Measurements from ENCODE around the gene SLC25A31. TPM values are rescaled to one million over a fixed set of nuclear protein-coding genes. Genes with fewer than 3 reads are reported as not detected.

Gene SLC25A31
- polyA plus RNA-seq (2013, experiment 1 of 2; ENCODE audit: insufficient read length): not detected
- polyA plus RNA-seq (2013, experiment 2 of 2; ENCODE audit: insufficient read length): not detected

GRCh38 chr4:127730142-127730913 is at the start of gene SLC25A31:
Gene SLC25A31 (plus strand): TSS chr4:127730400. CDS start chr4:127730546, 146 bp downstream.
- DNase-seq: no peak

- DNase-seq: peak; percentile 8
These were observed 44.9 kb upstream of the SLC25A31 start for GRCh38 chr4:127685292-127685691.

GRCh38 chr4:127686658-127687057 is 43.5 kb upstream of the SLC25A31 start:
- DNase-seq: peak; percentile 27

GRCh38 chr4:127687580-127687979 is 42.6 kb upstream of the SLC25A31 start:
- DNase-seq: no peak

GRCh38 chr4:127698789-127699200 is 31.4 kb upstream of the SLC25A31 start:
- peak; percentile 81 for DNase-seq

- peak; percentile 70 for DNase-seq
These were observed 21.2 kb upstream of the SLC25A31 start for GRCh38 chr4:127708985-127709384.

GRCh38 chr4:127709456-127709855 is 20.7 kb upstream of the SLC25A31 start:
- DNase-seq: no peak

- DNase-seq: no peak
These were observed 1.2 kb downstream of the SLC25A31 start for GRCh38 chr4:127731406-127731805.

- DNase-seq: peak; percentile 51
These were observed 2.6 kb downstream of the SLC25A31 start for GRCh38 chr4:127732623-127733328.

GRCh38 chr4:127734976-127735375 is 4.8 kb downstream of the SLC25A31 start:
- DNase-seq: no peak

GRCh38 chr4:127737295-127737694 is 7.1 kb downstream of the SLC25A31 start:
- peak; percentile 28 for DNase-seq

- DNase-seq: no peak
These were observed 11.0 kb downstream of the SLC25A31 start for GRCh38 chr4:127741247-127741646.

GRCh38 chr4:127747883-127748282 is 17.7 kb downstream of the SLC25A31 start:
- no peak for DNase-seq

GRCh38 chr4:127748957-127749356 is 18.8 kb downstream of the SLC25A31 start:
- DNase-seq: no peak

GRCh38 chr4:127756906-127757305 is 26.7 kb downstream of the SLC25A31 start:
- no peak for DNase-seq

- DNase-seq: no peak
These were observed 29.1 kb downstream of the SLC25A31 start for GRCh38 chr4:127759228-127759820.

- no peak for DNase-seq
These were observed 29.7 kb downstream of the SLC25A31 start for GRCh38 chr4:127759893-127760292.

- no peak for DNase-seq
These were observed 41.5 kb downstream of the SLC25A31 start for GRCh38 chr4:127771535-127772275.

- DNase-seq: no peak
These were observed 42.8 kb downstream of the SLC25A31 start for GRCh38 chr4:127772769-127773671.

- no peak for DNase-seq
These were observed 45.6 kb downstream of the SLC25A31 start for GRCh38 chr4:127775843-127776242.

- DNase-seq: no peak
These were observed 46.4 kb downstream of the SLC25A31 start for GRCh38 chr4:127776620-127777019.
